HG02973 (cell line): ENCODE data around the gene RABL3.
"Not testable (repeated sequence)": the region's sequence is repeated elsewhere in the genome, so short reads cannot be mapped to it uniquely, and the experiment has no call there.

Experiments used
- ATAC-seq: cut with Tn5 transposase; IDR thresholded peaks from one replicate; pipeline ENCODE4 v1.9.1; 2021; ENCODE audit warnings: moderate library complexity; ENCODE audit not compliant: unreplicated experiment

RABL3 gene

GRCh38 chr3:120649830-120650233, 92.5 kb downstream of the RABL3 start:
- no peak for ATAC-seq

GRCh38 chr3:120648290-120648689, 94.0 kb downstream of the RABL3 start:
- ATAC-seq: no peak

GRCh38 chr3:120646771-120647432, 95.4 kb downstream of the RABL3 start:
- no peak for ATAC-seq

- ATAC-seq: no peak
Observed at GRCh38 chr3:120645083-120645845, 97.1 kb downstream of the RABL3 start.

GRCh38 chr3:120642368-120642948, 99.9 kb downstream of the RABL3 start:
- no peak for ATAC-seq

GRCh38 chr3:120641696-120642246, 100.5 kb downstream of the RABL3 start:
- ATAC-seq: no peak

GRCh38 chr3:120640231-120640630, 102.1 kb downstream of the RABL3 start:
- no peak for ATAC-seq

GRCh38 chr3:120638820-120639219, 103.5 kb downstream of the RABL3 start:
- ATAC-seq: not testable (repeated sequence)

GRCh38 chr3:120637851-120638559, 104.3 kb downstream of the RABL3 start:
- ATAC-seq: no peak

- no peak for ATAC-seq
Observed at GRCh38 chr3:120636795-120637401, 105.4 kb downstream of the RABL3 start.
